ENCODE data around the gene ZNF277. TPM values are rescaled to one million over a fixed set of nuclear protein-coding genes. Genes with fewer than 3 reads are reported as not detected.

ZNF277 gene
- total RNA-seq, 1 donor from 2014 or later = 16.2 TPM

DNA sequence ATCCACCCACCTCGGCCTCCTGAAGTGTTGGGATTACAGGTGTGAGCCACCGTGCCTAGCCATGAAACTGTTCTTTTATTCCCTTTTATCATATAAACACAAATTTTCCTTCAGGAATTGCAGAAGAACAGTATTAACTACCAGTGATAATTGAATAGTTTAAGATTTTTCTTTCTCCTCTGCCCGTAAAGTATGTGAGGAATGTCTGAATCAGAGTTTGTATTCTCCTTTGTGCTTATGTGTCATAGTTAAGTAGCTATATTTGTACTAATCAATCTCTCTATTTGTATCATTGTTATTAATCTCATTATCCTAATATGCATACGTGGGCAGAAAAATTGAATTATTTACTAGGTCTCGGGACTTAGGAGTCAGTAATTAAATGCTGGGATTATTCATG is 83.6 kb downstream of the ZNF277 start:
- Mint-ChIP-seq H3K36me3 (ENCODE audit: low read depth) (no peaks in the 10 kb centered on the region), H3K4me3 (ENCODE audit: unreplicated experiment) (no peak overlapping the region), H3K27me3 (ENCODE audit: low read depth) (no peaks in the 10 kb centered on the region), H3K27ac (ENCODE audit: unreplicated experiment) (no peak overlapping the region), H3K4me1 (ENCODE audit: low read depth) (peaks cover 35% of the 10 kb centered on the region), H3K9me3 (ENCODE audit: low read depth) (no peaks in the 10 kb centered on the region)
- DNase-seq (ENCODE audit: low spot score) = no peak
- no peak for TF ChIP-seq CTCF (IDR thresholded peaks at IDR 0.05)

DNA sequence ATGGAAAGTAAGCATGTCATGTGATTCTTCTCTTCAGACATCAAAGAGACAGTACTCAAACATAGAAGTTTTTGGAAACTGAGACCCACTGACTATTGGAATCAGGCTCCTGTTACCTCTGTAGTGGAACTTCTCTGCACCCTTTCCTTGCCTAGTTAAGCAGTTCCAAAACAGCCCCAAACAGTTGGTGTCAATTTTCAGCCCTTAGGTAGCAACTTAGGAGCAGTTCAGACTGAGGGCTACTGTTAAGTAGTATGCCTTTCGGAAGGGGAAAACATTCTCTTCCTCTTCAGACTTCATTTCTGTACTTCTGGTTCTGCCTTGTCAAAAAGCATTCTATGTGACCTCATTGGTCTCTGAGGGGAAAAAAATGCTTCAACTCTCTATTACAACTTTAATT is 85.7 kb downstream of the ZNF277 start:
- H3K4me3 Mint-ChIP-seq (ENCODE audit: unreplicated experiment) = no peak overlapping the region
- H3K27ac Mint-ChIP-seq (ENCODE audit: unreplicated experiment) = no peak overlapping the region
- DNase-seq (ENCODE audit: low spot score) = no peak
- H3K27me3 Mint-ChIP-seq (ENCODE audit: low read depth) = no peaks in the 10 kb centered on the region
- no peaks in the 10 kb centered on the region for H3K9me3 Mint-ChIP-seq (ENCODE audit: low read depth)
- H3K36me3 Mint-ChIP-seq (ENCODE audit: low read depth) = no peaks in the 10 kb centered on the region
- TF ChIP-seq CTCF (IDR thresholded peaks at IDR 0.05) = no peak
- H3K4me1 Mint-ChIP-seq (ENCODE audit: low read depth) = peaks cover 42% of the 10 kb centered on the region

- TF ChIP-seq CTCF (IDR thresholded peaks at IDR 0.05) = no peak
- no peaks in the 10 kb centered on the region for H3K9me3 Mint-ChIP-seq (ENCODE audit: low read depth)
- DNase-seq (ENCODE audit: low spot score) = no peak
- H3K36me3 Mint-ChIP-seq (ENCODE audit: low read depth) = no peaks in the 10 kb centered on the region
- no peaks in the 10 kb centered on the region for H3K27me3 Mint-ChIP-seq (ENCODE audit: low read depth)
- H3K4me1 Mint-ChIP-seq (ENCODE audit: low read depth) = peaks cover 52% of the 10 kb centered on the region
- no peak overlapping the region for H3K27ac Mint-ChIP-seq (ENCODE audit: unreplicated experiment)
- H3K4me3 Mint-ChIP-seq (ENCODE audit: unreplicated experiment) = no peak overlapping the region
Observed at GRCh38 chr7:112293416-112293815, 86.9 kb downstream of the ZNF277 start.

GRCh38 chr7:112296432-112296831 is 89.9 kb downstream of the ZNF277 start:
- Mint-ChIP-seq H3K4me3 (ENCODE audit: unreplicated experiment) (no peak overlapping the region), H3K27ac (ENCODE audit: unreplicated experiment) (no peak overlapping the region)
- DNase-seq (ENCODE audit: low spot score) = no peak

DNA sequence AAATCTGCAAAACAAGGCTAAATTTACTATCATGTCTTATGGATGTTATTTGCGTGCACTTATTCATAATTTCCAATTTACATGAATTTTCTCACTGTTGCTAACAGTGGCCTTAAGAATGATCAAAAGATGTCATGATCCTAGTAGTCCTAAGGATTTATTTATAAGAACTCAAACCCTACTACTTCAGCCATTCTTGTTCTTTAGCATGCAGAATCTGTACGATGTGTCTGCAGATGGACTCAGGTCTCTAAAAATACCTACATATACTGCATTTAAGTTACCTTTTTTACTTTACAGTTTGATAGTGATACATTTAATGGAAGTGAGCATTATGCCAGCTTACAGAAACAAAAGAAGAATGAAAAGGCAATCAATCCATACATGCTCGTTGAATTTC is 91.2 kb downstream of the ZNF277 start:
- peaks cover 41% of the 10 kb centered on the region for H3K4me1 Mint-ChIP-seq (ENCODE audit: low read depth)
- TF ChIP-seq CTCF (IDR thresholded peaks at IDR 0.05) = no peak
- H3K4me3 Mint-ChIP-seq (ENCODE audit: unreplicated experiment) = no peak overlapping the region
- no peak for DNase-seq (ENCODE audit: low spot score)
- H3K36me3 Mint-ChIP-seq (ENCODE audit: low read depth) = peaks cover 2% of the 10 kb centered on the region
- H3K27ac Mint-ChIP-seq (ENCODE audit: unreplicated experiment) = no peak overlapping the region
- no peaks in the 10 kb centered on the region for H3K27me3 Mint-ChIP-seq (ENCODE audit: low read depth)
- H3K9me3 Mint-ChIP-seq (ENCODE audit: low read depth) = no peaks in the 10 kb centered on the region

More at GRCh38 chr7:112296432-112296831, 89.9 kb downstream of the ZNF277 start:
- peaks cover 2% of the 10 kb centered on the region for H3K36me3 Mint-ChIP-seq (ENCODE audit: low read depth)
- H3K27me3 Mint-ChIP-seq (ENCODE audit: low read depth) = no peaks in the 10 kb centered on the region
- H3K9me3 Mint-ChIP-seq (ENCODE audit: low read depth) = no peaks in the 10 kb centered on the region
- no peak for TF ChIP-seq CTCF (IDR thresholded peaks at IDR 0.05)
- peaks cover 41% of the 10 kb centered on the region for H3K4me1 Mint-ChIP-seq (ENCODE audit: low read depth)
